ENCODE measurements around the gene SLAMF1.

Gene SLAMF1

GRCh38 chr1:160610569-160611242 is 36.1 kb downstream of the SLAMF1 start:
- no peak for DNase-seq (ENCODE audit: low read depth)
- H3K4me3 ChIP-seq (ENCODE audit: low read depth, low read length), result no peak overlapping the region
- TF ChIP-seq CTCF (conservative IDR thresholded peaks at IDR 0.05; ENCODE audit: low read depth, low read length), result no peak

- no peak for DNase-seq (ENCODE audit: low read depth)
- no peak for TF ChIP-seq CTCF (conservative IDR thresholded peaks at IDR 0.05; ENCODE audit: low read depth, low read length)
- H3K4me3 ChIP-seq (ENCODE audit: low read depth, low read length), result no peak overlapping the region
Measured at GRCh38 chr1:160608941-160609340, 37.9 kb downstream of the SLAMF1 start.

GRCh38 chr1:160608514-160608913 is 38.3 kb downstream of the SLAMF1 start:
- no peak for TF ChIP-seq CTCF (conservative IDR thresholded peaks at IDR 0.05; ENCODE audit: low read depth, low read length)

GRCh38 chr1:160608057-160608456 is 38.8 kb downstream of the SLAMF1 start:
- DNase-seq (ENCODE audit: low read depth), result no peak
- no peak overlapping the region for H3K4me3 ChIP-seq (ENCODE audit: low read depth, low read length)
- TF ChIP-seq CTCF (conservative IDR thresholded peaks at IDR 0.05; ENCODE audit: low read depth, low read length), result no peak

More at GRCh38 chr1:160608514-160608913, 38.3 kb downstream of the SLAMF1 start:
- H3K4me3 ChIP-seq (ENCODE audit: low read depth, low read length), result no peak overlapping the region
- DNase-seq (ENCODE audit: low read depth), result no peak

GRCh38 chr1:160607672-160608032 is 39.2 kb downstream of the SLAMF1 start:
- no peak for DNase-seq (ENCODE audit: low read depth)
- no peak for TF ChIP-seq CTCF (conservative IDR thresholded peaks at IDR 0.05; ENCODE audit: low read depth, low read length)
- no peak overlapping the region for H3K4me3 ChIP-seq (ENCODE audit: low read depth, low read length)

- DNase-seq (ENCODE audit: low read depth), result peak; percentile 93
- TF ChIP-seq CTCF (conservative IDR thresholded peaks at IDR 0.05; ENCODE audit: low read depth, low read length), result peak; percentile 81
- H3K4me3 ChIP-seq (ENCODE audit: low read depth, low read length), result no peak overlapping the region
Measured at GRCh38 chr1:160607011-160607671, 39.7 kb downstream of the SLAMF1 start.

- TF ChIP-seq CTCF (conservative IDR thresholded peaks at IDR 0.05; ENCODE audit: low read depth, low read length), result no peak
- no peak overlapping the region for H3K4me3 ChIP-seq (ENCODE audit: low read depth, low read length)
- DNase-seq (ENCODE audit: low read depth), result no peak
Measured at GRCh38 chr1:160606611-160607010, 40.2 kb downstream of the SLAMF1 start.

Data from choroid plexus epithelial cell (primary cell).